ENCODE data around the gene INPP4A. TPM values are rescaled to one million over a fixed set of nuclear protein-coding genes. Genes with fewer than 3 reads are reported as not detected.

The INPP4A gene
- total RNA-seq, 1 donor from 2014 or later, result 32.4 TPM

DNA sequence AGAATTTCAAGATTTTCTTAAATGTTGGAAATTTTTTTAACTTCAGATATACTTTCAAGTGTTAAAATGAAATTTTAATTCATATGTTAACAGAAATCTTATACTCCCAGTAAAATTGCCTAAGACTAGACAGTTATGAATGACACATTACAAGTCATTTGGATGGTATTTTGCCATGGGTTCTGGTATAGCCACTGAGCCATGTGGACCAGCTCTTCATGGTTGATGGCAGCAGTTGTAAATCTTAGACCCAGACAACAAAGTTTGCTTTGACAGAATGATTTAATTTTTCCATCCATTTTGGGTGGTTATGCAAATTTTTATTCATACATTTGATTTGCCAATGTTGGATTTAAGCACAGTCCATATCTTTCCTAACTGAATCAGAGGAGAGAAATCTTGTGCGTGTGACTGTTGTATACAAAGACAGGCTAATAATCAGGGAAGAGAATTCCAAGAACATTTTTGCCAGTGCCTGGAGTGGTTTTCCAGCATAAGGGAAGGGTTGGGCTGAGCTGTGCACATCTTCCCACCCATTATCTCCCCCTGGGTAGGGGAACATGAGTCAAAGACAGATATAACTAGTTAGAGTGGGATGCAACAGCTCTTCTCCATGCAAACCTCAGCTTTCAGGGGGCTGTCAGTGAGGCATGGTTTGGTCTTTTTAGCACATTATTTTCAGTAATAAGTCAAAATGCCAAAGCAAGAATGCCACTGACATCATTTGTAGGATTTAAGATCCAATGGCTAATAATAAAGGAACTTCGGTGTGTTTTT, 28.1 kb upstream of the INPP4A start:
- no peak for DNase-seq (ENCODE audit: low read depth, low spot score)
- TF ChIP-seq, protein P1, sequence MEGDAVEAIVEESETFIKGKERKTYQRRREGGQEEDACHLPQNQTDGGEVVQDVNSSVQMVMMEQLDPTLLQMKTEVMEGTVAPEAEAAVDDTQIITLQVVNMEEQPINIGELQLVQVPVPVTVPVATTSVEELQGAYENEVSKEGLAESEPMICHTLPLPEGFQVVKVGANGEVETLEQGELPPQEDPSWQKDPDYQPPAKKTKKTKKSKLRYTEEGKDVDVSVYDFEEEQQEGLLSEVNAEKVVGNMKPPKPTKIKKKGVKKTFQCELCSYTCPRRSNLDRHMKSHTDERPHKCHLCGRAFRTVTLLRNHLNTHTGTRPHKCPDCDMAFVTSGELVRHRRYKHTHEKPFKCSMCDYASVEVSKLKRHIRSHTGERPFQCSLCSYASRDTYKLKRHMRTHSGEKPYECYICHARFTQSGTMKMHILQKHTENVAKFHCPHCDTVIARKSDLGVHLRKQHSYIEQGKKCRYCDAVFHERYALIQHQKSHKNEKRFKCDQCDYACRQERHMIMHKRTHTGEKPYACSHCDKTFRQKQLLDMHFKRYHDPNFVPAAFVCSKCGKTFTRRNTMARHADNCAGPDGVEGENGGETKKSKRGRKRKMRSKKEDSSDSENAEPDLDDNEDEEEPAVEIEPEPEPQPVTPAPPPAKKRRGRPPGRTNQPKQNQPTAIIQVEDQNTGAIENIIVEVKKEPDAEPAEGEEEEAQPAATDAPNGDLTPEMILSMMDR (conservative IDR thresholded peaks at IDR 0.05), result no peak
- Mint-ChIP-seq H3K36me3 (ENCODE audit: low read depth) (peaks cover 2% of the 10 kb centered on the region), H3K4me3 (no peak overlapping the region), H3K27me3 (ENCODE audit: low read depth) (peaks cover 4% of the 10 kb centered on the region), H3K4me1 (peaks cover 5% of the 10 kb centered on the region), H3K27ac (ENCODE audit: unreplicated experiment) (no peak overlapping the region), H3K9me3 (peaks cover 9% of the 10 kb centered on the region)

- Mint-ChIP-seq H3K27me3 (ENCODE audit: low read depth) (peaks cover 4% of the 10 kb centered on the region), H3K4me1 (peaks cover 2% of the 10 kb centered on the region), H3K9me3 (peaks cover 15% of the 10 kb centered on the region), H3K36me3 (ENCODE audit: low read depth) (peaks cover 7% of the 10 kb centered on the region), H3K4me3 (no peak overlapping the region), H3K27ac (ENCODE audit: unreplicated experiment) (no peak overlapping the region)
- TF ChIP-seq, protein P1 (conservative IDR thresholded peaks at IDR 0.05), result no peak
- DNase-seq (ENCODE audit: low read depth, low spot score), result no peak
These were observed 25.1 kb upstream of the INPP4A start for GRCh38 chr2:98419544-98419943.

DNA sequence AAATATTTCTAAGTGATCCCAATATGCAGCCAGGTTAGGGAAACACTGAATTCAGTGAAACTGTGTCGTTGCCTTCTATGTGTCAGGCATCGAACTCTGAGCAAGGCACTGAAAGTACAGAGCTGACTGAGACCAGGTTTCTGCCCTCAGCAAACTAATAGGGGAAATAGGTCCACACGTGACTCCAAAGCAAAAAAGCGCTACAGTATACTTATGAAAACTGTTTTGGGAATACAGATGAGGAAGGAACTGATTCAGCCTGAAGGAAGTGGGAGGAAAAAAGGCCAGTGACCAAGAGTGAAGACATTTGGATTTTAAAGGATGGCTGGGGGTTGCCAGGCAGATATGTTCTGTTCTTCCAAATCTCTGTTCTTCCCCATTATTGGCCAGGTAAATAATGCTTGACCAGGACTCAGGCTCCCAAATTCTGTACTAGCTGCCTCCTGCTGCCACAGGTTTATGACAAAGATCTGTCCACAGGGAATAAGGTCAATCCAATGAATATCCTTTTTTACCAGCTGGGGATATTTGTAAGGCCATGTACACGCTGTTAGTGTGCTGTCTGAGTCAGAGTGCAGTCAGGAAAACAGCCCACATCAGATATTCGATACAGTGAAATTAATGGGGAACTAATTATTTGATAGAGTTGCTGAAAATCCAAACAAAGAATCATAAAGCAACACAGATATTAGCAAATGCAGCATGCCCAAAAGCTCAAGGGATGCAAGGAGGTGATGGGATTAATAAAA, 24.5 kb upstream of the INPP4A start:
- H3K9me3 Mint-ChIP-seq, result peaks cover 14% of the 10 kb centered on the region
- peaks cover 4% of the 10 kb centered on the region for H3K27me3 Mint-ChIP-seq (ENCODE audit: low read depth)
- no peak overlapping the region for H3K27ac Mint-ChIP-seq (ENCODE audit: unreplicated experiment)
- TF ChIP-seq, protein P1 (conservative IDR thresholded peaks at IDR 0.05), result no peak
- H3K36me3 Mint-ChIP-seq (ENCODE audit: low read depth), result peaks cover 7% of the 10 kb centered on the region
- H3K4me1 Mint-ChIP-seq, result no peaks in the 10 kb centered on the region
- no peak for DNase-seq (ENCODE audit: low read depth, low spot score)
- no peak overlapping the region for H3K4me3 Mint-ChIP-seq

GRCh38 chr2:98422449-98422848, 22.2 kb upstream of the INPP4A start:
- no peak overlapping the region for H3K27ac Mint-ChIP-seq (ENCODE audit: unreplicated experiment)
- H3K9me3 Mint-ChIP-seq, result peaks cover 14% of the 10 kb centered on the region
- peaks cover 7% of the 10 kb centered on the region for H3K36me3 Mint-ChIP-seq (ENCODE audit: low read depth)
- no peak for DNase-seq (ENCODE audit: low read depth, low spot score)
- H3K27me3 Mint-ChIP-seq (ENCODE audit: low read depth), result peaks cover 2% of the 10 kb centered on the region
- no peaks in the 10 kb centered on the region for H3K4me1 Mint-ChIP-seq
- H3K4me3 Mint-ChIP-seq, result no peak overlapping the region
- TF ChIP-seq, protein P1 (conservative IDR thresholded peaks at IDR 0.05), result no peak

DNA sequence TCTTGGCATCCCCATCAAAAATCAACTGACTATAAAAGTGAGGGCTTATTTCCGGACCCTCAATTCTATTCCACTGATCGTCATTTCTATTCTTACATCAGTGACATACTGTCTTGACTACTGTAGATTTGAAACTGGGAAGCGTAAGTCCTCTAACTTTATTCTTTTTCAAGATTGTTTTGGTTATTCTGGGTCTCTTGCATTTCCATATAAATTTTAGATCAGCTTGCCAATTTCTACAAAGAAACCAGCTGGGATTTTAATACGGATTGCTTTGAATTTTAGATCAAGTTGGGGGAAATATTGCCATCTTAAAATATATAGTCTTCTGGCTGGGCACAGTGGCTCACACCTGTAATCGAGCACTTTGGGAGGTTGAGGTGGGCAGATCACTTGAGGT, 17.9 kb upstream of the INPP4A start:
- H3K9me3 Mint-ChIP-seq, result peaks cover 10% of the 10 kb centered on the region
- no peak overlapping the region for H3K27ac Mint-ChIP-seq (ENCODE audit: unreplicated experiment)
- TF ChIP-seq, protein P1 (conservative IDR thresholded peaks at IDR 0.05), result no peak
- H3K4me1 Mint-ChIP-seq, result no peaks in the 10 kb centered on the region
- peaks cover 5% of the 10 kb centered on the region for H3K36me3 Mint-ChIP-seq (ENCODE audit: low read depth)
- H3K4me3 Mint-ChIP-seq, result no peak overlapping the region
- no peak for DNase-seq (ENCODE audit: low read depth, low spot score)
- no peaks in the 10 kb centered on the region for H3K27me3 Mint-ChIP-seq (ENCODE audit: low read depth)

Data from neural crest cell (in vitro differentiated cells).